ENCODE data around the gene DGKG.

DGKG gene

GRCh38 chr3:186149319-186149960 is 212.6 kb downstream of the DGKG start:
- peaks cover 5% of the 10 kb centered on the region for H3K4me1 Mint-ChIP-seq
- H3K27ac Mint-ChIP-seq = no peak overlapping the region
- H3K4me3 Mint-ChIP-seq = no peak overlapping the region
- no peaks in the 10 kb centered on the region for H3K9me3 Mint-ChIP-seq
- H3K27me3 Mint-ChIP-seq (ENCODE audit: low read depth) = peaks cover 17% of the 10 kb centered on the region
- H3K36me3 Mint-ChIP-seq (ENCODE audit: low read depth) = no peaks in the 10 kb centered on the region
- no peak for TF ChIP-seq CTCF (IDR thresholded peaks at IDR 0.05; ENCODE audit: unreplicated experiment in 3 of 3)

- no peaks in the 10 kb centered on the region for H3K9me3 Mint-ChIP-seq
- H3K36me3 Mint-ChIP-seq (ENCODE audit: low read depth) = no peaks in the 10 kb centered on the region
- no peak overlapping the region for H3K27ac Mint-ChIP-seq
- H3K27me3 Mint-ChIP-seq (ENCODE audit: low read depth) = peaks cover 5% of the 10 kb centered on the region
- no peak for TF ChIP-seq CTCF (IDR thresholded peaks at IDR 0.05; ENCODE audit: unreplicated experiment in 3 of 3)
- peaks cover 24% of the 10 kb centered on the region for H3K4me1 Mint-ChIP-seq
- H3K4me3 Mint-ChIP-seq = no peak overlapping the region
Observed at GRCh38 chr3:186144257-186144656, 217.8 kb downstream of the DGKG start.

GRCh38 chr3:186143250-186143649 is 218.8 kb downstream of the DGKG start:
- peaks cover 5% of the 10 kb centered on the region for H3K27me3 Mint-ChIP-seq (ENCODE audit: low read depth)
- H3K4me1 Mint-ChIP-seq = peaks cover 24% of the 10 kb centered on the region
- no peak for TF ChIP-seq CTCF (IDR thresholded peaks at IDR 0.05; ENCODE audit: unreplicated experiment in 3 of 3)
- no peaks in the 10 kb centered on the region for H3K9me3 Mint-ChIP-seq
- no peak overlapping the region for H3K4me3 Mint-ChIP-seq
- H3K36me3 Mint-ChIP-seq (ENCODE audit: low read depth) = no peaks in the 10 kb centered on the region
- no peak overlapping the region for H3K27ac Mint-ChIP-seq

GRCh38 chr3:186142393-186142932 is 219.6 kb downstream of the DGKG start:
- no peak for TF ChIP-seq CTCF (IDR thresholded peaks at IDR 0.05; ENCODE audit: unreplicated experiment in 3 of 3)
- no peaks in the 10 kb centered on the region for H3K9me3 Mint-ChIP-seq
- H3K4me3 Mint-ChIP-seq = no peak overlapping the region
- peaks cover 24% of the 10 kb centered on the region for H3K4me1 Mint-ChIP-seq
- no peaks in the 10 kb centered on the region for H3K36me3 Mint-ChIP-seq (ENCODE audit: low read depth)
- peaks cover 5% of the 10 kb centered on the region for H3K27me3 Mint-ChIP-seq (ENCODE audit: low read depth)
- H3K27ac Mint-ChIP-seq = peak overlapping the region in 1 of 3 experiments; percentile 66

GRCh38 chr3:186141790-186142189 is 220.2 kb downstream of the DGKG start:
- Mint-ChIP-seq H3K4me1 (peaks cover 24% of the 10 kb centered on the region), H3K36me3 (ENCODE audit: low read depth) (no peaks in the 10 kb centered on the region), H3K27ac (no peak overlapping the region), H3K9me3 (no peaks in the 10 kb centered on the region), H3K4me3 (no peak overlapping the region), H3K27me3 (ENCODE audit: low read depth) (peaks cover 5% of the 10 kb centered on the region)
- TF ChIP-seq CTCF (IDR thresholded peaks at IDR 0.05; ENCODE audit: unreplicated experiment in 3 of 3) = no peak

All from nephron (organoid).